CD4-positive, alpha-beta T cell (primary cell): ENCODE data around the gene HECW1. TPM values are rescaled to one million over a fixed set of nuclear protein-coding genes. Genes with fewer than 3 reads are reported as not detected.

ENCODE experiments used
- ATAC-seq: fragments of 200-7000 bp; cut with Tn5 transposase; one replicate; pipeline ENCODE4 v1.10.0; 2022; ENCODE audit warnings: mild to moderate bottlenecking; ENCODE audit not compliant: poor library complexity
- CTCF ChIA-PET: fragments of 350-600 bp; sonication (Branson Sonifier 250); formaldehyde crosslinking; loops from one replicate; lab custom pipeline; 2021; ENCODE audit warnings: antibody characterized with exemption, inconsistent platforms; lab: Charles Lee
- POLR2A ChIA-PET: fragments of 350-600 bp; sonication (Branson Sonifier 250); formaldehyde crosslinking; loops from one replicate; lab custom pipeline; 2021; ENCODE audit warnings: antibody characterized with exemption, inconsistent platforms; lab: Charles Lee
- DNase-seq, 14 experiments: peaks; one replicate each; pipeline ENCODE4 v3.0.0-alpha.2; 2013 to 2020; ENCODE audit warnings: mixed read lengths in 2 of 14
- H3K27ac ChIP-seq, 2 donors: one replicate each; pipeline versions ENCODE4 v1.5.1 to v1.7.0; 2013; ENCODE audit warnings: low read length in 2 of 2, low read depth in 1 of 2, mild to moderate bottlenecking in 1 of 2
- H3K27me3 ChIP-seq, 2 experiments: 1 replicate in 1 of 2; 2 replicates in 1 of 2; pipeline versions ENCODE4 v1.6.1 to v1.7.0; 2013; ENCODE audit warnings: low read length in 2 of 2, control low read depth in 1 of 2, mild to moderate bottlenecking in 1 of 2, moderate library complexity in 1 of 2; ENCODE audit not compliant: insufficient read depth in 2 of 2, control insufficient read depth in 1 of 2
- H3K36me3 ChIP-seq: one replicate; pipeline ENCODE4 v1.6.1; 2013; ENCODE audit warnings: low read length, control low read depth; ENCODE audit not compliant: insufficient read depth
- H3K4me1 ChIP-seq: one replicate; pipeline ENCODE4 v1.6.1; 2013; ENCODE audit warnings: low read length, control low read depth; ENCODE audit not compliant: insufficient read depth
- H3K4me3 ChIP-seq: one replicate; pipeline ENCODE4 v1.5.1; 2013; ENCODE audit warnings: mild to moderate bottlenecking, low read length, moderate library complexity
- H3K9me3 ChIP-seq, 2 experiments: 1 replicate in 1 of 2; 2 replicates in 1 of 2; pipeline versions ENCODE4 v1.6.1 to v1.7.0; 2013; ENCODE audit warnings: low read length in 2 of 2, mild to moderate bottlenecking in 2 of 2, control low read depth in 1 of 2, moderate library complexity in 1 of 2; ENCODE audit not compliant: control insufficient read depth in 1 of 2, insufficient read depth in 1 of 2
- H3K27ac Mint-ChIP-seq: one replicate; pipeline ENCODE4 v1.8.0; 2020; ENCODE audit warnings: mixed read lengths
- H3K27me3 Mint-ChIP-seq: one replicate; pipeline ENCODE4 v1.8.0; 2021; ENCODE audit warnings: mixed read lengths
- H3K36me3 Mint-ChIP-seq: one replicate; pipeline ENCODE4 v1.8.0; 2021; ENCODE audit warnings: low read depth, mixed read lengths
- H3K4me1 Mint-ChIP-seq: one replicate; pipeline ENCODE4 v1.8.0; 2021; ENCODE audit warnings: low read depth, mixed read lengths
- H3K4me3 Mint-ChIP-seq: one replicate; pipeline ENCODE4 v1.8.0; 2020; ENCODE audit warnings: mild to moderate bottlenecking, mixed read lengths
- H3K9me3 Mint-ChIP-seq: one replicate; pipeline ENCODE4 v1.8.0; 2020; ENCODE audit warnings: mixed read lengths
- CTCF ChIP-seq: fragments of 200-600 bp; IDR thresholded peaks from one replicate; pipeline ENCODE4 v1.8.0; 2022; ENCODE audit warnings: antibody characterized with exemption, mild to moderate bottlenecking
- intact Hi-C, 2 experiments: fragments of 100-400 bp; cut with DNase I in 1 of 2; cut with micrococcal nuclease in 1 of 2; formaldehyde crosslinking; loops; one replicate each; pipeline versions ENCODE4 v1.15.1 to v1.9.0; 2023 to 2025; cut with DNase I, micrococcal nuclease
- total RNA-seq, 174 experiments: library from RNA in 2 of 174; stranded (reverse) in 2 of 174; gene quantifications; one replicate each; pipeline ENCODE4 v1.2.3 and lab custom pipeline; 2021 to 2026

The HECW1 gene
- total RNA-seq, 2 experiments from 2014 or later: not detected

- no peaks in the 10 kb centered on the region for H3K9me3 ChIP-seq
- TF ChIP-seq CTCF: no peak
- H3K27me3 ChIP-seq: no peaks in the 10 kb centered on the region
- H3K4me3 ChIP-seq: peak overlapping the region; percentile 11
- CTCF ChIA-PET: no interaction called here
- intact Hi-C loops: loop anchor here (2.0 to 5.0 kb wide), 2 partner anchors 19 to 38 kb away; no protein-coding TSS in a partner anchor
- Mint-ChIP-seq H3K36me3 (peaks cover 64% of the 10 kb centered on the region), H3K27me3 (no peaks in the 10 kb centered on the region), H3K27ac (peak overlapping the region; percentile 98), H3K4me1 (peaks cover 82% of the 10 kb centered on the region), H3K4me3 (peak overlapping the region; percentile 61), H3K9me3 (no peaks in the 10 kb centered on the region)
- peak overlapping the region; percentile 87 to 97 for H3K27ac ChIP-seq
- no peak for DNase-seq
- no peak for ATAC-seq
- peaks cover 4% of the 10 kb centered on the region for H3K36me3 ChIP-seq
- H3K4me1 ChIP-seq: peaks cover 51% of the 10 kb centered on the region
- POLR2A ChIA-PET: interaction anchor here (12.4 kb wide), 1 partner anchor 58 kb away, joined by 300 read pairs; no protein-coding TSS in a partner anchor
Observed at GRCh38 chr7:43589728-43590127, 477.3 kb downstream of the HECW1 start.

- Mint-ChIP-seq H3K4me3 (peak overlapping the region; percentile 77), H3K9me3 (no peaks in the 10 kb centered on the region), H3K27me3 (no peaks in the 10 kb centered on the region), H3K4me1 (peaks cover 87% of the 10 kb centered on the region), H3K27ac (peak overlapping the region; percentile 98), H3K36me3 (peaks cover 63% of the 10 kb centered on the region)
- H3K4me3 ChIP-seq: peak overlapping the region; percentile 13
- CTCF ChIA-PET: interaction anchor here (1.8 to 2.9 kb wide), 2 partner anchors 8 to 109 kb away, joined by 7 to 12 read pairs; partner anchors contain the start of gene STK17A
- no peak for DNase-seq
- peaks cover 53% of the 10 kb centered on the region for H3K4me1 ChIP-seq
- no peak for ATAC-seq
- peak overlapping the region in 1 of 2 donors; percentile 87 for H3K27ac ChIP-seq
- POLR2A ChIA-PET: interaction anchor here (1.0 to 12.4 kb wide), 5 partner anchors 8 to 56 kb away, joined by 3 to 300 read pairs (median 6); partner anchors contain the start of gene STK17A
- intact Hi-C loops: loop anchor here (2.0 to 5.0 kb wide), 2 partner anchors 18 to 36 kb away; no protein-coding TSS in a partner anchor
- H3K9me3 ChIP-seq: no peaks in the 10 kb centered on the region
- peaks cover 7% of the 10 kb centered on the region for H3K36me3 ChIP-seq
- H3K27me3 ChIP-seq: no peaks in the 10 kb centered on the region
- no peak for TF ChIP-seq CTCF
Observed at GRCh38 chr7:43590862-43591557, 478.6 kb downstream of the HECW1 start.

- intact Hi-C loops: loop anchor here (2.0 to 5.0 kb wide), 2 partner anchors 17 to 36 kb away; no protein-coding TSS in a partner anchor
- H3K27me3 ChIP-seq: no peaks in the 10 kb centered on the region
- DNase-seq (no peak), ATAC-seq (no peak)
- no peaks in the 10 kb centered on the region for H3K9me3 ChIP-seq
- no peaks in the 10 kb centered on the region for H3K27me3 Mint-ChIP-seq
- H3K27ac ChIP-seq: peak overlapping the region; percentile 43 to 87
- ChIA-PET CTCF (interaction anchor here (1.8 to 2.9 kb wide), 2 partner anchors 9 to 109 kb away, joined by 7 to 12 read pairs; partner anchors contain the start of gene STK17A), POLR2A (interaction anchor here (2.0 to 12.4 kb wide), 2 partner anchors 9 to 56 kb away, joined by 8 to 300 read pairs; partner anchors contain the start of gene STK17A)
- peaks cover 14% of the 10 kb centered on the region for H3K36me3 ChIP-seq
- peak overlapping the region; percentile 13 for H3K4me3 ChIP-seq
- H3K9me3 Mint-ChIP-seq: no peaks in the 10 kb centered on the region
- peak overlapping the region; percentile 77 for H3K4me3 Mint-ChIP-seq
- peaks cover 87% of the 10 kb centered on the region for H3K4me1 Mint-ChIP-seq
- H3K4me1 ChIP-seq: peaks cover 56% of the 10 kb centered on the region
- H3K36me3 Mint-ChIP-seq: peaks cover 65% of the 10 kb centered on the region
- no peak for TF ChIP-seq CTCF
- H3K27ac Mint-ChIP-seq: peak overlapping the region; percentile 98
Observed at GRCh38 chr7:43591558-43592180, 479.2 kb downstream of the HECW1 start.
